ENCODE measurements around the gene CDC27. TPM values are rescaled to one million over a fixed set of nuclear protein-coding genes. Genes with fewer than 3 reads are reported as not detected.

CDC27 gene
- total and polyA plus RNA-seq, 2 donors (not counting 3 experiments of a cell fraction or from before 2014, with no cell fraction given) = 76.1 to 172 TPM

DNA sequence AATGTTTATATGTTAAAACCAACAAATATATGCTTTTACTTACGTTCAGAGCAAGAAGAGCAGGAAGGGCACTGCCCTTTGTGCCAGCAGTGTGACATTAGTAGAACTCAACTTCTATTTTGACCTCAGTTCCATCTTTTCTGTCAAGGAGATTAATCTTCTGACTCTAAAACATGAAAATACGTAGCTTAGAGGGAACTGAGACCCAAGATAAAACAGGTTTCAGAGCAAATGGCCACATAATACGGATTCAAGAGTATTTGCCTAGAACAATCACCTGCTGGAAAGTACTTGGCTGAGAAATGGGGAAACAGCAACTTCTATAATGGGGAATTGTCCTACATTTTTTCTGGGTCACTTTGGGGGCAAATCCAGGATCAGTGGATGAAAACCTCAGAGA is 42.2 kb upstream of the CDC27 start:
- ChIA-PET CTCF (interaction anchor here (1.0 to 4.5 kb wide), 3 partner anchors 9 to 84 kb away, joined by 3 to 120 read pairs (median 16); partner anchors contain the start of gene ITGB3), POLR2A (no interaction called here)
- intact Hi-C loops (cut with micrococcal nuclease) (no loop called here), dilution Hi-C loops (cut with MboI; ENCODE audit: extremely low pct_ligation_motif_present, low sequenced_read_pairs) (no loop called here)
- DNase-seq (ENCODE audit: low read depth, low spot score) = no peak
- Histone ChIP-seq H3K4me2 (ENCODE audit: insufficient read depth, low read length) (no peak overlapping the region), H3K4me1 (ENCODE audit: control insufficient read depth, extremely low read depth, insufficient read depth, low read length) (peaks cover 15% of the 10 kb centered on the region), H2AFZ (ENCODE audit: low read depth, low read length) (no peak overlapping the region), H3K9me1 (replicated peaks; ENCODE audit: control insufficient read depth, extremely low read depth, insufficient read depth, low read length) (no peaks in the 10 kb centered on the region), H3K9ac (replicated peaks; ENCODE audit: extremely low read depth, insufficient read depth, low read length) (no peak overlapping the region), H3K79me2 (ENCODE audit: control insufficient read depth, insufficient read depth, low read length) (no peaks in the 10 kb centered on the region), H3K36me3 (ENCODE audit: control insufficient read depth in 2 of 2, extremely low read depth in 1 of 2, insufficient read depth in 2 of 2, low read length in 2 of 2) (no peaks in the 10 kb centered on the region), H3K27me3 (ENCODE audit: control insufficient read depth in 2 of 2, insufficient read depth in 2 of 2, low read length in 2 of 2) (no peaks in the 10 kb centered on the region), H4K20me1 (replicated peaks; ENCODE audit: control insufficient read depth, extremely low read depth, insufficient read depth, low read length) (no peaks in the 10 kb centered on the region), H3K9me3 (replicated peaks; ENCODE audit: control insufficient read depth, insufficient read depth, low read length) (no peaks in the 10 kb centered on the region), H3K27ac (ENCODE audit: insufficient read depth, low read depth, low read length) (no peak overlapping the region), H3K4me3 (replicated peaks in 1 of 3; ENCODE audit: insufficient read depth in 1 of 3, low read depth in 1 of 3, low read length in 3 of 3) (no peak overlapping the region)
- BruUV-seq (replicated peaks) = no TSS peak
- peak; percentile 21 for FAIRE-seq
- TF ChIP-seq JUN (IDR thresholded peaks at IDR 0.05; ENCODE audit: borderline replicate concordance, insufficient read depth, insufficient read length, low read depth) (no peak), POLR2A (IDR thresholded peaks at IDR 0.05; ENCODE audit: low read depth, low read length) (no peak), MYC (IDR thresholded peaks at IDR 0.05; ENCODE audit: low read depth, low read length) (no peak), FOS (IDR thresholded peaks at IDR 0.05; ENCODE audit: borderline replicate concordance, insufficient read depth, low read length) (no peak), EZH2 (IDR thresholded peaks at IDR 0.05; ENCODE audit: borderline replicate concordance, low read depth, low read length, severe bottlenecking) (no peak), POLR2AphosphoS5 (IDR thresholded peaks at IDR 0.05; ENCODE audit: insufficient read depth, low read depth, low read length) (no peak), GATA2 (IDR thresholded peaks at IDR 0.05; ENCODE audit: insufficient read depth, insufficient read length, low read depth, low read length) (no peak)
- TF ChIP-seq, protein P1, sequence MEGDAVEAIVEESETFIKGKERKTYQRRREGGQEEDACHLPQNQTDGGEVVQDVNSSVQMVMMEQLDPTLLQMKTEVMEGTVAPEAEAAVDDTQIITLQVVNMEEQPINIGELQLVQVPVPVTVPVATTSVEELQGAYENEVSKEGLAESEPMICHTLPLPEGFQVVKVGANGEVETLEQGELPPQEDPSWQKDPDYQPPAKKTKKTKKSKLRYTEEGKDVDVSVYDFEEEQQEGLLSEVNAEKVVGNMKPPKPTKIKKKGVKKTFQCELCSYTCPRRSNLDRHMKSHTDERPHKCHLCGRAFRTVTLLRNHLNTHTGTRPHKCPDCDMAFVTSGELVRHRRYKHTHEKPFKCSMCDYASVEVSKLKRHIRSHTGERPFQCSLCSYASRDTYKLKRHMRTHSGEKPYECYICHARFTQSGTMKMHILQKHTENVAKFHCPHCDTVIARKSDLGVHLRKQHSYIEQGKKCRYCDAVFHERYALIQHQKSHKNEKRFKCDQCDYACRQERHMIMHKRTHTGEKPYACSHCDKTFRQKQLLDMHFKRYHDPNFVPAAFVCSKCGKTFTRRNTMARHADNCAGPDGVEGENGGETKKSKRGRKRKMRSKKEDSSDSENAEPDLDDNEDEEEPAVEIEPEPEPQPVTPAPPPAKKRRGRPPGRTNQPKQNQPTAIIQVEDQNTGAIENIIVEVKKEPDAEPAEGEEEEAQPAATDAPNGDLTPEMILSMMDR (IDR thresholded peaks at IDR 0.05; ENCODE audit: extremely low read depth in 1 of 2, insufficient read depth in 1 of 2, low read depth in 1 of 2, low read length in 2 of 2) = no peak
- TF ChIP-seq, protein P2, sequence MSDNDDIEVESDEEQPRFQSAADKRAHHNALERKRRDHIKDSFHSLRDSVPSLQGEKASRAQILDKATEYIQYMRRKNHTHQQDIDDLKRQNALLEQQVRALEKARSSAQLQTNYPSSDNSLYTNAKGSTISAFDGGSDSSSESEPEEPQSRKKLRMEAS (IDR thresholded peaks at IDR 0.05; ENCODE audit: insufficient read depth, insufficient read length) = no peak
